HK-2 (cell line): ENCODE measurements around the gene PDCD7.
"Not testable (repeated sequence)": the region's sequence is repeated elsewhere in the genome, so short reads cannot be mapped to it uniquely, and the experiment has no call there.

ENCODE experiments used
- DNase-seq: peaks from one replicate; pipeline ENCODE4 v3.0.0-alpha.2; 2018; ENCODE audit not compliant: unreplicated experiment

PDCD7 gene

DNA sequence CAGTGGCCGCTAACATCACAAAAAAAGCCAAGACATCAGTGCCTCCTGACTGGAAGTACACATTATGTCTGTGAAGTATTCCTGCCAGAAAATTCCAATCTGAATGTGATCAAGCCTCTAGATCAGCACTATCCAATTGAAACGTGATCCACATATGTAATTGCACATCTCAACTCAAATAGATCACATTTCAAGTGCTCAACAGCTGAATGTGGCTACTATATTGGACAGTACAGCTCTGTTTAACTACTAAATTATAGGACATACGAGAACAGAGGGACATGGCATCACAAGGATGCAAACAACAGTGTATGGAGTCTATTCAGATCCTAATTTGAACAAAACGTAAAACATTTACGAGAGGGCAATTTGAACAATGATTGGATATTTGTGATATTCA, 18.1 kb downstream of the PDCD7 start:
- DNase-seq: no peak

DNA sequence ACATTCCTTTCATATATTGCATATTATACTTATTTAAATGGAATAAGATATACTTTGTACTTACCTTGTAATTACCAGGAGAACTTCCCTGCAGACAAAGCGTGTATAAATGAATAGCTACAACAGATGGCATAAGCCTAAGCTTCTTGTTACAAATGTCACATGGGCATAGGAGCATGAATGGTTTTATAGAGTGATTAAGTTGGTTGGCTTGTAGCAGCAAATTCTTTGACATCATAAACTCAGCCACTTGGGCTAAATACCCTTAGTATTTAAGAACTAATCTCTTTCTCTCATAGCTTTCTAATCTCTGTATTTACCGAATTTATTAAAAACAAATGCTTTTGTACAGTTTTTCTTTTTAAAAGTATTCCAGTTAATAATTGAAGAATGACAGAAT, 18.5 kb downstream of the PDCD7 start, which contains the start of gene UBAP1L:
UBAP1L (minus strand) TSS at position 115 of the 400 bp plus-strand sequence. CDS start 8,985 bp downstream, outside the sequence.
- DNase-seq: no peak

DNA sequence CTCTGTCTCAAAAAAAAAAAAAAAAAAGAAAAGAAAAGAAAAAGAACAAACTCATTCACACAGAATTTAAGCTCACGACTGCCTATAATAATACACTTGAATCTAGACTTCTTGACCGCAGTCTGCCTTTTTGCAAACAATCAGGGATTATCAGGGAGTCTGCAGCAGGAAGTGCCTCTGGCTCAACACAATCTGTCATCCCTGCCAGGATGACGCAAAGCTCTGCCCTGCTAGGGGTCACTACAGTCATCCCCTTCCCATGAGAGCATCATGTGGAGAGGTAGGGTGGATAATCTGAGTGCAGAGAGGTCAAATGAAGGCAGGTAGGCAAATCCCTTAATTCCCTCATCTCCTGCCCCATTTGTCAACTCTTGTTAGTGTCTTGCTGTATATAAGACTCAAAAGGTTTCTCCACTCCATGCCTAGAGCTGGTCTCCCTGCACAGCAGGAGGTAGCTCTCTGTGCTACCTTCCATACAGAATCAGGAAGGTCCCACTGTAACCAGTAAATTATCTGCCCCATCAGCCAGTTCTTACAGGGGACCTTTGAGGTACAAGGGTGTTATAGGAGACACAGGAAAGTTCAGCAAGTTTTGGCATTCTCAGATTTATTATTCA, 22.8 kb downstream of the PDCD7 start:
- no peak for DNase-seq

DNA sequence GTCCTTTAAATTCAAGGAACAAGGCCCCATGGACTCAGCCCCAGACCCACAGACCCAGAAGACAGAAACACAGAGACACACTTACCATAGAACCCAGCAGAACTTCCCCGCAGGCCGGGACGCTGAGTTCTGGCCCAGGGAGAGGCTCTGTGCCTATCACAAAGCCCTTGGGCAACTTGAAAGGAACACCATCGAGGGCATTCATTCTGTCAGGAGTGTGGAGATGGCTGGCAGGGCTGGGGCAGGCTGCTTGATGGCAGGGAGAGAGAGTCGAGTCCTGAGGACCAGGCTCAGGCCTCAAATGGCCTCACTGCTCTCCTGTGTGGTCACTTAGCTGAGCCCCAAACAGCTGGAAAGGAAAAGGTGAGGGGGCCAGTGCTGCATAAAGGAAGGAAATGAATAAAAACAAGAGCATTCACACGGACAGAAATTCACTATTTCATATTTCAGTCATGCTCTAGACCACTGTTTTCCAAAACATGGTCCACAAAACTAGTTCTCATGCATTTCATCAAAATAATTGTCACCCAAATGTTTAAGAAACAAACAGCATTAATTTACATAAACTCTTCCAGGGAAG, 27.5 kb downstream of the PDCD7 start:
- no peak for DNase-seq

DNA sequence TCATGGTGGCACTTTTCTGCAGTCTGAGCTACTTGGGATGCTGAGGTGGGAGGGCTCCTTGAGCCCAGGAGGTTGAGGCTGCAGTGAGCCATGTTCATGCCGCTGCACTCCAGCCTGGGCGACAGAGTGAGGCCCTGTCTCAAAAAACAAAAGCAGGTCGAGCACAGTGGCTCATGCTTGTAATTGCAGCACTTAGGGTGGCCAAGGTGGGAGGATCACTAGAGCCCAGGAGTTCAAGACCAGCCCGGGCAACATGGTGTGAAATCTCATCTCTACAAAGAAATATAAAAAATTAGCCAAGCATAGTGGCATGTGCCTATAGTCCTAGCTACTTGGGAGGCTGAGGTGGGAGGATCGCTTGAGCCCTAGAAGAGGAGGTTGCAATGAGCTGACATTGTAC, 28.6 kb downstream of the PDCD7 start:
- DNase-seq: no peak

DNA sequence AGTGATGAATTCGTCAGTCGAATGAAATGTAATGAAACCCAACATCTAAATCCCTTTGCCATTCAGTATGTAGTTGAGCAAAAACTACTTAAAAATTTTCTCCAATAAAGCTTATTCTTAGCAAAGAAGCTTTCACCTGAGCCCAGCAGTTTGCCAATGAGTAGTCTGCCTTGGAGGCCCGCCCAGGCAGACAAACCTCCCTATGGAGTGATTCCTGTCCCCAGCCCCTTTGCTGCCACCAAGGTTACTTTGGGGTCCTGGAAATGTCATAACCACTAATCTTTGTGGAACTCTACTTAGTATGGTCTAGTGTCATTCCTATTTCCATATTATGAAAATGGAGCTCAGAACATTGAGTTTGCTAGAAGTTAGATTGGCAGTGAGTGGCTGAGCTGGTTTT, 30.7 kb downstream of the PDCD7 start:
- no peak for DNase-seq

DNA sequence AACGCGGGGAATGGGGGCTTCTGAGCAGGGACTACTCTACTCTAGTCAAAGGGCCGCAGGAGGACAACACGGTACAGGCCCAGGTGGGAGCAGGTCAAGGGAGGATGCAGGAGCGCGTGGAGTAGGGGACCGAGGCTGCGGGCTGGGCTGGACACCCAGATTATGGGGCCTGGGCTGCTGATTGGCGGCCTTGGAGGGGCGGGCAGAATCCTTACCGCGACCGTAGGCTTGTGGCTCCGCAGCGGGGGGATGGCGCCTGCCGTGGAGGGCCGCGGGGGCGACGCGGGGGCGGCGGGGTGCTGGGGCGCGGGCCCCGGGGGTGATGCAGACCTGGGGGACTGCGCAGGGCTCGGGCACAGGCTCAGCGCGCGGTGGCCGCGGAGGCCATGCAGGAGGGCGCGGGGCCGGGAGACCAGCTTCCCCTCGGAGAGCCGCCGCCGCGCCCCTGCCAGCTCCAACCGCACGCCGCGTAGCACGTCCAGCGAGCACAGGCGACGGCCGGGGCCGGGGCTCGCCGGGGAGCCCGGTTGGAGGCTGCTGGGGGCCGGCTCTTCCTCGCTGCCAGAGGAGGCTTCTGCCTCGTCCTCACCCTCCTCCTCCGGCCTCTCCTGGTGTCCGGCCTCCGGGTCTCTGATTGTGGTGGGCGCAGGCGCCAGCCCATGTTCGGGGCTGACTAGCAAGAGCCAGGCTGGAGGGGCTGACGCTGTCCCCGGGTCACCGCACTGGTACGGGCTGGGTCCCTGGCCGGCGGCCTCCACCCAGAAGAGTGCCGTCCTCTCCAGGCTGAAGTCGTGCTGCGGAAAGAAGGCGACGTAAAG, 31.5 kb downstream of the PDCD7 start:
- DNase-seq: no peak

DNA sequence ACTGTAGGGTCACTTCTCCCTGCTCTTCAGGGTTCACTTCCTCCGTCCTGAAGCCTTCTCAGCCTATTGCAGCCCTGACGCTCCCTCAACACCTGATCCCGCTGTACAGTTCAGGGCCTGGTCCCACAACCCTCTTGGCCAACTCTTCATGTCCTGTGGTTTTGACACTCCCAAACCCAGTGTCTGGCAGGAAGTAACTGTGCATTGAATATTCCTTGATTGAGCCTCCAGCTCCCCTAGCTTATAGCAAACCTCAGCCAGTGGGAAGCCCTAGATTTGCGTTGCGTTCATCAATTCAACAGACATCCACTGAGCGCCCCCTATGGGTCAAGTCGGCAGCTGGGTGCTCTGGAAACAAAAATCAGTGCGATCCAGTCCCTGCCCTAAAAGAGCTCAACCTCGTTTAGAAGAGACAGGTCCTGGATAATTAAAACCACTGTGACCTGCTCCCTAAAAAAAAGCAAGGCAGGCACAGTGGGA, 32.2 kb downstream of the PDCD7 start:
- no peak for DNase-seq

DNA sequence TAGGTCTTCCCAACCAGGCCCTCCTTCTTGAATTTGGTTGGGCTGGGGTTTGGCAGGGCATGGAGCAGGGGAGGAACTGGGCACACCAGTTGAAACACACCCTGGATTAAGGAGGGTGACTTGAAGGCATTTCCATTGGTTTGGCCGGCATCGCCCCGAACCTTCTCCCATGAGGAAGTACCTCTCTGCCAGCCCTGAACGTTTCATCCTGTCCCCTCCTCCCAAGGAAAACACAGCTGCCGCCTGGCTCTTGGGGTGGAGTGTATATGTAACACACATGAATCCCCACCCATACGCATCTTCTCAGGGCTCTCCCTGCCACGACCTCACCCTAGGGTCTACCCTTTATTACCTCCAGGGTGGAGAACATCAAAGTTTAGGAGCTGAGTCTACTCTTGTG, 33.2 kb downstream of the PDCD7 start:
- no peak for DNase-seq

DNA sequence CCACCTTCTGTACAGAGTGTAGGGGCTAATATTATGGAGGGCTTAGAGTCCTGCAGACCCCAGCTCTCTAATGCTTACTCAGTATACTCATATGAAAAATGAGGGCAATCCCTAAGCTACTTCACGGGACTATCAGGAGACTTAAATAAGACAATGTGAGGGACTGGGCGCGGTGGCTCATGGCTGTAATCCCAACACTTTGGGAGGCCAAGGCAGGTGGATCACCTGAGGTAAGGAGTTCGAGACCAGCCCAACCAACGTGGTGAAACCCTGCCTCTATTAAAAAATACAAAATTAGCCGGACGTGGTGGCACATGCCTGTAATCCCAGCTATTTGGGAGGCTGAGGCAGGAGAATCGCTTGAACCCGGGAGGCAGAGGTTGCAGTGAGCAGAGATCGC, 33.8 kb downstream of the PDCD7 start:
- not testable (repeated sequence) for DNase-seq

DNA sequence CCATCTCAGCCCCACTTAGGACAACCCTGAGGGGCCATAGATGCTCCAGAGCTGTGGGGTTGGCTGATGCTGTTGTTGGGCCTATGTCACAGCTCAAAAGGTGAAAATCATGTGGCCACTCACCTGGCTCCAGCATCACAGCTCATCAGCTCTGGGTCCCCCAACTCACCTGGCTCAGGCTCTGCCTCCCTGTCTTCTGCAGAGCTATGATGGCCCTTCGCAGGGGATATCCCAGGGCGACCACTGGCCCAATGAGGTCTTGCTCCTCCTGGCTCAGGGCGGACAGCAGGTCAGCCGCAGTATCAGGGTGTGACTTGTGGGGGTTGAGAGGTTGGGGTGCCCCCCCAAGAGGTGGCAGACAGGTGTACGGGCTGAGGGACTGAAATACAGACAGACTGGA, 34.3 kb downstream of the PDCD7 start:
- DNase-seq: no peak

DNA sequence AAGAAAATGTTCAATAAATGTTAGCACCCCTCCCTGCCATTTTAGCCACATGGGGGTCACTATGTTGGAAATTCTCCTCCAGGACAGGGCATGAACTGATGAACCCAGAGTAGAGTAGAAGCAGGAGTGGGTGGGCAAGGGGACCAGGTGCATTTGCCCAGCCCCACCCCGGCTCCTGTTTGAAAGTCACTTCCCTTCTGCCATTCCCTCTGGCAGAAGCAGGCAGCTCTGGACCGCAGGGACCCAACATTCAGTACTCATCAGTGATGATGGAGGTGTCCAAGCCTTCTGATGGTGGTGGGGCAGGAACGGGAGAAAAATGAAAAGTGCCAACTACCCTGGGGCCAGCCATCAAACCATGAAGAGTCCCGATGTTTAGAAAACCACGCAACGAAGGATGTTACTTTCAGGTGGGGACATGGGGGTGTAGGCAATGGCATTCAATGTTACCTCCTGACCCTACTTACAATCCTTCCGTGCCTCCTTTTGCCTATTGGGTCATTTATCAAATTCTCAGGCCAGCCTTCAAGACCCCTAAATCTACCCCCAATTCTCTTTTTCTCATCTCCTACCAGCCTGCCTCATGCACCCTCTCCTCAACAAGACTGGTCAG, 35.9 kb downstream of the PDCD7 start:
- no peak for DNase-seq

DNA sequence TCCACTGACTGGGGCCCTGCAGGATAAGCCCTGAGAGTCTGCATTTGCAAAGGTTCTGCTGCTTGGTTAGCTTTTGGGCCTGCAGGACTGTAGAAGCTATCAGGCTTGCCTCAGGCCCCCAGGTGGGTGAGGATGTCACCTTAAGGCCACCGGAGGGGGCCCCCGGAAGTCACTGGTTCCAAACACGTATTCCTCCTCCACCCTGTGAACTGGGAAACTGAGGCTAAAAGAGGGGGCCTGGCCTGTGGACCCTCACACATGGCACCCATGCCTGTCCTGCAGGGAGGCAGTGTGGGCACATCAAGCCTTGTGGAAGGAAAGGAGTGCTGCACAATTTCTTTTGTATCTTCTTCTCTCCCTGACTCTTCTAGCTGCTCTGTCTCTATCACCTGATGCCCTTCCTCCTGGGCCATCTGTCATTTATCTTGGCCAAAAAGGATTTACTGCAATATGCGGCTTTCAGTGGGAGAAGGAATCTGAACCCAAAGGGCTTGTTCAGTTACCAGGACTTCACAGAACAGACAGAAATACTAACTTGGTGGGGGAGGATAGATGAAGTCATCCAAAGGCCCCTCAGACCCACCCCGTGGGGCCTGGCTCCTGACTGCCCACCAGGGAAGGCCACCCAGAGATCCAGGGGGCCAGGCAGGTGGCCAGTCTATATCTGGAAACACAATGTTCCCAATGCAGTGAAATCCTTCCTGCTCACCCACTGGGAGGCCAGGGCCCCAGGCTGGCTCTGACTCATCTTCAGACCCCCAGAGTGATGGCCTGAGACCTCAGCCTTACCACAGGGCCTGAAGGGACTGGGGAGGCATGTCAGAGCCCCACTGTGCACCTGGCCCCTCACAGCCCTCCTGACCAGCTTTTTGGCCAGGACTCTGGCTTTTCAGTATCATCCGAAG, 36.9 kb downstream of the PDCD7 start:
- no peak for DNase-seq

DNA sequence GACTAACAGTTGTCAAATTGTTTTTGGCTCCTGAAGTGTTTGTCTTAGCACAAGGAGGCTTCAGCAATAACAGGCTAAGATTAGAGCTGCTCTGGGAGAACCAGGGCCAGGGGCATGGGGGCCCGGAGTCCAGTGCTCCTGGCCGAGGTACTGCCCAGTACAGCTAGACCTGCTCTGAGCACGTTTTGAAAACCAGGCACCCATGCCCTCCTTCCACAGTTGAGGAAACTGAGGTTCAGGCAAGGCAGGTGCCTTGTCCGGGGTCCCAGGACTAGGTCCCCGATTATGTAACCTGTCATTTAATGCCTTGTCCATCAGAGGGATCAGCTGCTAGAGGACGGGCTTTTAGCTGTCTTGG, 37.9 kb downstream of the PDCD7 start:
- DNase-seq: no peak

DNA sequence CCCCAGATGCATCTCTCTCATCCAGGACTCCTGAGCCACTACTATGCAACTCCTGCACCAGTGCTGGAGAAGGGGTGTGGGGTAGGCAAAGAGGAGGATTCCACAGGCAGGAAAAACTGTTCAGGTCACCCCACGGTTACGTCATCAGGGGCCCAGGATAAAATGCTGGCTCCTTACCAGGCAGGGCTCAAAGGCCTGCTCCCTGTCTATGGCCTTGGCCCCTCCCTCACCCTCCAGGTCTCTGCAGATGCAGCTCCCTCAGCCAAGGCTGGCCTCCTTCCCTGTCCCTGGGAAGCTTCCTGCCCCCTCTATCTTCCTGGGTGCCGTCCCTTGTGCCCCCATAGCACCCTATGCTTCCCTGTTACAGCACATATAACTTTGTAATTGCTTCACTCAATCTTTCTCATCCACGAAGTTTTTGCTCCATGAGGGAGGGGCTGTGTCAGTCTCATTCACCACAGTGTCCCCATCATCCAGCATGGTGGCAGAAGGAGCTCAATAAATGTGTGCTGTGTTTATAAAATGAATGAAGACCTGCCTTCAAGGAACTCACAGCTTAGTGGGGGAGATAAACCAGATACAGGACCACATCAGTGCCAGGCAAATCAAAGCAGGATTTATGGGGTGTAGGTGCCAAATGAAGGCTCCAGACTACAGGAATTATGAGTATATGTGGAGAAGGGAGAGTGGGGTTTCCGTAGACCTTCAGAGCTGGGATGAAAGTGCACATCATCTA, 38.4 kb downstream of the PDCD7 start:
- no peak for DNase-seq

DNA sequence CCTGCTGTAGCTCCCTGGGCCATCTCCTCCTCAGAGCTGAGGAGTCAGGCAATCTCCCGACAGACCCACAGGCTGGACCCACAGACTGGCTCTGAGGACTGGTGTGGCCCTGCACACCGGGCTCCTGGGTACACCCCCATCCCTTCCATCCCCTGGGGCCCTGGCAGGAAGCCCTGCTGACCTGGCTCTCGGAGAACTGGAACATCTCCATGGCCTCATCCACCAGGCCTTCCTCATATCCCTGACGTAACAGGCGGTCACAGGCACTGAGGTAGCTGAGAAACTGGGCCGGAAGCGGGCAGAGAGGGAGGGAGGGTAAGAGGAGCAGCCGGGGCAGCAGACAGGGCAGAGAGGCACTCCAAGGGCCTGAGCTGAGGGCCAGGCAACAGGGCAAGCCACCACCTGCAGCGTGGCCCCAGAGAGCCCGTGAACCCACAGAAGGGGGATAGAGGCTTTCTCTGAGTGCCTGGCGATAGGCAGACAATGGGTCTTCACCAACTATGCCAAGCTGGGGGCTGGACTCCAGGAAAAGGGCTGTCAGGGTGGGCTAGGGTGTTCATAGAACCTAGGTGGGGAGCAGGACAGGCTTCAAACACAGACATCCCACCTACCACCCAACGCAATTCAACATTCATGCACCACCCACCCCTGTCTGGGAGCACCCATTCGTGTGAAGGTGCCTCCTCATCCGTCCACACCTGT, 39.2 kb downstream of the PDCD7 start:
- no peak for DNase-seq

DNA sequence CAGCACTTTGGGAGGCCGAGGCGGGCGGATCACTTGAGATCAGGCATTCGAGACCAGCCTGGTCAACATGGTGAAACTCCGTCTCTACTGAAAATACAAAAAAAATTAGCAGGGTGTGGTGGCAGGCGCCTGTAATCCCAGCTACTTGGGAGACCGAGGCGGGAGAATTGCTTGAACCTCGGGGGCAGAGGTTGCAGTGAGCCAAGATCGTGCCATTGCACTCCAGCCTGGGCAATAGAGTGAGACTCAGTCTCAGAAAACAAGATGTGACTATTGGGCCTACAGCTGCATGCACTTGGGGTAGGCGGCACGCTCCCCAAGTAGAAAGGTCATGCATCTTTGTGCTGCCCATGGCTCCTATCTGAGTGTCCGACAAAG, 39.8 kb downstream of the PDCD7 start:
- not testable (repeated sequence) for DNase-seq

DNA sequence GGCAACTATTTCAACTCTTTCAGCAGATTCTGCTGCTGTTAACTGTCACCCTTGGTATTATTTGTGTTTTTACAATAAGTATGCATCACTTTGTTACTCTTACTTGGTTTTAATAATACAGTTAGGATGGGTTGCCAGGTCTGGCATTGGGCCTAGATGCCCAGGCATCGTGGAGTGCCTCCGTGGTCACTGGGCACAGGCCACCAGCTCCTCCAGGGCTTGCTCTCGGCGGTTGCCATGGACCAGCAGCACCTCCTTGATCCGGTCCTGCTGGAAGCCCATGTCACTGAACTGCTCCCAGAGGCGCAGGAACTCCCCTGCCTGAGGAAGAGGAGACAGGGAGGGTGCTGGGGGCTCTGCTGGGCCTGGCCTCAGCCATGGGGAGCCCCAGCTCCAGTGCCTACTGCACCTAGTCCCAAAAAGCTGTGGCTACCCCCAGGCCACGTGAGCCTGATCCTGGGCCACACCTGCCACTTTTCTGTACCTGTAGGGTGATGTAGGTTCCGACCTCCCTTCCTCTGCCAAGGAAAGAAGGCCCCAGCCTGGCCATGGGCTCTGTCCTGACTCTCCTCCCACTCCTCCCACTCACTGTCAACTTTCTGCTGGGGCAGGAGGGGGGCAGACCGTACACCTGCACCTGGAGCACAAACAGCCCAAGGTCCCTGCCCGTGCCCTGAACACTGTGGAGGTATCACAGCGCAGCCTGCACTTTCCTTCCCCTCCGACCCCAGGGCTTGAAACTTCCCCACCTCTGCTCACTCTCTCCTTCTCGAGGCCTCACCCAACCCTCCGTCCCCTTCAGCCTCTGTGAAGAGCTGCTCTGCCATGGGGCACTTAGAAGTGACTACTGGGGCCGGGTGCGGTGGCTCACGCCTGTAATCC, 40.5 kb downstream of the PDCD7 start:
- no peak for DNase-seq
